Dermis microvascular lymphatic vessel endothelial cell (primary cell): ENCODE results near the gene SCARB2. TPM values are rescaled to one million over a fixed set of nuclear protein-coding genes. Genes with fewer than 3 reads are reported as not detected.

Source experiments
- DNase-seq, 2 donors: peaks; one replicate each; pipeline versions ENCODE4 v3.0.0 to v3.0.0-alpha.2; 2010; ENCODE audit warnings: low read depth in 2 of 2
- total RNA-seq: library from RNA; depleted of rRNA; stranded (reverse); fragments of >200 nt; gene quantifications from 2 replicates; pipeline ENCODE4 v1.2.1, GENCODE V29; 2014

The SCARB2 gene
- total RNA-seq, 1 donor from 2014 or later, result 156 TPM

- DNase-seq, result no peak
Measured at GRCh38 chr4:76226418-76226817, 12.8 kb upstream of the SCARB2 start.

GRCh38 chr4:76224171-76224570, 10.5 kb upstream of the SCARB2 start:
- no peak for DNase-seq

GRCh38 chr4:76219299-76220055, 5.9 kb upstream of the SCARB2 start:
- DNase-seq, result peak in 1 of 2 donors; percentile 40

GRCh38 chr4:76216975-76217814, 3.6 kb upstream of the SCARB2 start:
- DNase-seq, result no peak

- no peak for DNase-seq
Measured at GRCh38 chr4:76216524-76216923, 2.9 kb upstream of the SCARB2 start.

GRCh38 chr4:76215077-76215476, 1.5 kb upstream of the SCARB2 start:
- DNase-seq, result no peak

GRCh38 chr4:76214177-76214675, 602 bp upstream of the SCARB2 start:
- DNase-seq, result no peak

GRCh38 chr4:76212851-76213414, 691 bp downstream of the SCARB2 start:
- DNase-seq, result peak in 1 of 2 donors; percentile 67

- DNase-seq, result no peak
Measured at GRCh38 chr4:76211769-76212708, 1.6 kb downstream of the SCARB2 start.

- DNase-seq, result peak in 1 of 2 donors; percentile 18
Measured at GRCh38 chr4:76210452-76210851, 3.2 kb downstream of the SCARB2 start.

- no peak for DNase-seq
Measured at GRCh38 chr4:76209881-76210280, 3.7 kb downstream of the SCARB2 start.

- DNase-seq, result peak; percentile 94 to 98
Measured at GRCh38 chr4:76208005-76208765, 5.4 kb downstream of the SCARB2 start.

GRCh38 chr4:76207549-76207948, 6.1 kb downstream of the SCARB2 start:
- DNase-seq, result no peak

- peak in 1 of 2 donors; percentile 34 for DNase-seq
Measured at GRCh38 chr4:76206222-76206942, 7.2 kb downstream of the SCARB2 start.

- no peak for DNase-seq
Measured at GRCh38 chr4:76205476-76205875, 8.1 kb downstream of the SCARB2 start.

- DNase-seq, result no peak
Measured at GRCh38 chr4:76204936-76205335, 8.7 kb downstream of the SCARB2 start.

GRCh38 chr4:76203541-76203940, 10.1 kb downstream of the SCARB2 start:
- no peak for DNase-seq

- no peak for DNase-seq
Measured at GRCh38 chr4:76201276-76201675, 12.3 kb downstream of the SCARB2 start.

- DNase-seq, result no peak
Measured at GRCh38 chr4:76200771-76201231, 12.8 kb downstream of the SCARB2 start.
